NCI-H128 (cell line): ENCODE data around the gene FAM149B1.

ENCODE experiments used
- DNase-seq: peaks from one replicate; lab custom pipeline; 2025; ENCODE audit not compliant: unreplicated experiment; lab: John Stamatoyannopoulos, UW

FAM149B1 gene

DNA sequence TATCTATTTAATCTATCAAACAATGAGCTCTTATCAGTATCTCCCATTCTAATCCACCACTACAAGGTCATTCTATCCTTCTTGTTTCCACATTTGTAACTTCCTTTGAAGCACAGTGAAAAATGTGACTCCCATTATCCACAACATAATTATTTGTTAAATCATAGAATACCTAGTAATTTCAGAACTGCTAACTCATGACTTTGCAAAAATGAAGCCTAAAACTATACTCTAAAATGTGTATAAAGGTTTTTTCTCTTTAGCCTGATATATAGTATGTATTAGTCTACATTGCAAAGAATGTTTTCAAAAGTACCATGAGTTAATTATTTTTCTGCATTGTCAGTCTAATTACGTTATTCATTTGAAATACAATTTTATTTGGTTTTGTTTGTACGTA, 96.5 kb downstream of the FAM149B1 start:
- DNase-seq: no peak

DNA sequence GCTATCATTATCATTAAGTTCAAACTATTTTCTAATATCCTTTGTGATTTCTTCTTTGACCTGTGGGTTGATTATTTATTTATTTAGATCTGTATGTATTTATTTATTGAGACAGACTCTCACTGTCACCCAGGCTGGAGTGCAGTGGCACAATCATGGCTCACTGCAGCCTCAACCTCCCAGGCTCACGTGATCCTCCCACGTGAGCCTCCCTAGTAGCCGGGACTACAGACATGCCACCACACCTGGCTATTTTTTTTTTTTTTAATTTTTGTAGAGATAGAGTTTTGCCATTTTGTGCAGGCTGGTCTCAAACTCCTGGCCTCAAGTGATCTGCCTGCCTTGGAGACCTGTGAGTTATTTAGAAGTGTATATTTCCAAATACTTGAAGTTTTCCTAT, 113.2 kb downstream of the FAM149B1 start:
- DNase-seq: no peak

DNA sequence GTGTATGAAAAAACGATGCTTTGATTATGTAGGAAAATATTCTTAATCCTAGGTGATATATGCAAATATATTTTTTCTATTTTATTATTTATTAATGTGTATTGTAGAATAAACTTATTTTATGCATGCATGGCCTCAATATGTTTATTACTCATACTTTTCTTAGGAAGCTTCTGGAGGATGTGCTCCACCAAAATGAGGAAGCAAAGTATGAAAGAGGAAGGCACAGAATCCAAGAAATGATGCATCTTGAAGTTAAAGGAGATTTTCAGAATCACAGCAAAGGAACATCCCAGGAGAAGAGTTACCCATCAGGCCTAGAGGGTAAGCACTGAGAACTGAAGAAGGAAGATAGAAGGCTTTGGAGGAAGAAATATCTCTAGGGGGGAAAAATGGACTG, 119.5 kb downstream of the FAM149B1 start:
- no peak for DNase-seq

DNA sequence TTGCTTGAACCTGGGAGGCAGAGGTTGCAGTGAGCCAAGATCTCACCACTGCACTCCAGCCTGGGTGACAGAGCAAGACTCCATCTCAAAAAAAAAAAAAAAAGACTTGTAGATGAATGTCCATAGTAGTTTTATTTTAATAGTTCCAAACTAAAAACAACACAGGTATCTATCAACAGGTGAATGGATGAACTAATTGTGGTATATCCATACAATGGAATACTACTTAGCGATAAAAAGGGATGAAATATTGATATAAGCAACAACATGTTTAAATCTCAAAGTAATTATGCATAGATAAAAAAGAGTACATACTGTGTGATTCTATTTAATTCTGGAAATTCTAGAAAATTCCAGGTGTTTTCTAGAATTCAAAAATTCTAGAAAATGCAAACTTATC, 122.0 kb downstream of the FAM149B1 start:
- DNase-seq: no peak

DNA sequence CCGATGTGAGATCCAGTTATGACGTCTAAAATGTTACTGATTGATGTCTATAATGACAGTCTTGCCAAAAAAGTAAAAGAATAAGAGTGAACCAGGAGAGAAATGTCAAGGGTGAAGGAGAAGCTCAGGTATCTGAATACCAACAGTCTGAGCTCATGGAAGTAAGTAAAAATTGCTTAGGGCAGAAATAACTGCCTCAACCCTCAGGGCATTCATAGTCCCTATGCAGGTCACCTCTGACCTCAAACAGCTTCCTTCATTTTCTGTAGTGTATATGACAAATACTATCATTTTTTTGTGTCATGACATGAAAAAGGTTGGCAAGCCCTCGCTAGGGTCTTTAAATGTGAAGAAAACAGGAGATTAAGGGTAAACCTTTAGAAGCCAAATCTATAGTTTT, 125.5 kb downstream of the FAM149B1 start:
- DNase-seq: no peak
